Adipocyte (in vitro differentiated cells): ENCODE results near the gene TMEM107.
A peak's percentile ranks its signal among the peaks of the same experiment; 100 is the strongest.

Experiments
- DNase-seq: peaks from one replicate; pipeline ENCODE4 v3.0.0-alpha.2; 2015; ENCODE audit warnings: low read depth
- H3K27me3 ChIP-seq: replicated peaks from 2 replicates; pipeline ENCODE4 v1.7.0; 2013; ENCODE audit warnings: mild to moderate bottlenecking, low read length, moderate library complexity; ENCODE audit not compliant: control insufficient read depth, insufficient read depth
- H3K36me3 ChIP-seq: 2 replicates; pipeline ENCODE4 v1.7.0; 2013; ENCODE audit warnings: low read length, mild to moderate bottlenecking, moderate library complexity; ENCODE audit not compliant: control insufficient read depth, insufficient read depth, severe bottlenecking
- H3K4me1 ChIP-seq: 2 replicates; pipeline ENCODE4 v1.7.0; 2013; ENCODE audit warnings: mild to moderate bottlenecking, low read length, moderate library complexity; ENCODE audit not compliant: control insufficient read depth, insufficient read depth
- H3K4me3 ChIP-seq: 2 replicates; pipeline ENCODE4 v1.7.0; 2013; ENCODE audit warnings: mild to moderate bottlenecking, low read length, moderate library complexity
- H3K9ac ChIP-seq: 2 replicates; pipeline ENCODE4 v1.7.0; 2013; ENCODE audit warnings: mild to moderate bottlenecking, low read length, moderate library complexity
- H3K9me3 ChIP-seq: 2 replicates; pipeline ENCODE4 v1.7.0; 2013; ENCODE audit warnings: mild to moderate bottlenecking, low read length, moderate library complexity; ENCODE audit not compliant: control insufficient read depth

TMEM107 gene

GRCh38 chr17:8151641-8152111, 24.5 kb downstream of the TMEM107 start:
- H3K4me1 ChIP-seq: peaks cover 29% of the 10 kb centered on the region
- H3K27me3 ChIP-seq: no peaks in the 10 kb centered on the region
- peak; percentile 90 for DNase-seq
- H3K9ac ChIP-seq: peak overlapping the region; percentile 97
- H3K4me3 ChIP-seq: peak overlapping the region; percentile 93
- H3K36me3 ChIP-seq: peaks cover 42% of the 10 kb centered on the region
- no peaks in the 10 kb centered on the region for H3K9me3 ChIP-seq

- DNase-seq: peak; percentile 93
- Histone ChIP-seq H3K4me1 (peaks cover 29% of the 10 kb centered on the region), H3K27me3 (no peaks in the 10 kb centered on the region), H3K4me3 (peak overlapping the region; percentile 93), H3K36me3 (peaks cover 47% of the 10 kb centered on the region), H3K9me3 (no peaks in the 10 kb centered on the region), H3K9ac (peak overlapping the region; percentile 97)
Measured at GRCh38 chr17:8151120-8151640, 25.0 kb downstream of the TMEM107 start.

DNA sequence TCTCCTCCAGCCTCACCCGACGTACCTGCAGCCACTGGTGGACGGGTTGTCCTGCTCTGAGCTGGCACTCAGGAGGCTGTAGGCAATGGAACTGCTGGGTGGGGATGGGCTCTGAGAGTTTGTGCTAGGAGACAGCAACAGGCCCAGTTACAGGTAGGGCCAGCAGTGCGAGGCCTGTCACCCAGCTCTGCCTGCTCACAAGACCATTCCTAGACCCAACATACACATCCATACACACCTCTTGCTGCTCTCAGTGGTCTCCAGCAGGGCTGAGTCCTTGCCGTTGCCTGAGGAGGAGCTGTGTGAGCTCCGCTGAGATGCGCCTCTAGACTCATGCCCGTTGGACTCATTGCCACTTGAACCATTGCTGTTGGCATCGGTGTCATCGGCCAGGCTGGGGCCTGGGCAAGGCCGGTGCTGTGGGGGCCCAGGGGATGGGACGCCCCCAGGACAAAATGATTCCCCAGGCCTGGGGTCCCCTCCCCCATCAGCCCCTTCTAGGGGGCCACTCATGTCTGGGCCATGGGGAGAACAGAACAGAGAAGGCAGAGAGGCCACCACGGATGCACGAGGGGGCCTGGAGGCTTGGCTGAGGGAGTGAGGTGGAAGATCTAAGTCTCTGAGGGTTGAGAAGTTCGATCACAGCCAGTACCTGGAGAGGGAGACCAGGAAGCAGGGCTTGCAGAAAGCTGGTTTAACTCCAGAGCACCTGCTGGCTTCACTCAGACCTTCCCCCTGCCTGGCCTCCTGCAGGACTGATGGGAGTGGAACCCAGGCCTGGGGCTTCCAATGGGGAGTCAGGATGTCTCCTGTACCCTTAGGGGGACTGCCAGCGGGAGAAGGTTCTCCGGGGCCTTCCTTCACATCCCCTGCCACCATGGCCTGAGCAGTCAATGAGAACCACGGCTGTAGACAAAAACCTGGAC, 25.7 kb downstream of the TMEM107 start:
- no peaks in the 10 kb centered on the region for H3K27me3 ChIP-seq
- no peaks in the 10 kb centered on the region for H3K9me3 ChIP-seq
- no peak for DNase-seq
- peak overlapping the region; percentile 93 for H3K4me3 ChIP-seq
- H3K36me3 ChIP-seq: peaks cover 54% of the 10 kb centered on the region
- H3K9ac ChIP-seq: peak overlapping the region; percentile 97
- H3K4me1 ChIP-seq: peaks cover 29% of the 10 kb centered on the region

GRCh38 chr17:8149419-8150193, 26.6 kb downstream of the TMEM107 start:
- Histone ChIP-seq H3K9me3 (no peaks in the 10 kb centered on the region), H3K36me3 (peaks cover 63% of the 10 kb centered on the region), H3K27me3 (no peaks in the 10 kb centered on the region), H3K4me1 (peaks cover 29% of the 10 kb centered on the region), H3K9ac (peak overlapping the region; percentile 97), H3K4me3 (no peak overlapping the region)
- DNase-seq: no peak

DNA sequence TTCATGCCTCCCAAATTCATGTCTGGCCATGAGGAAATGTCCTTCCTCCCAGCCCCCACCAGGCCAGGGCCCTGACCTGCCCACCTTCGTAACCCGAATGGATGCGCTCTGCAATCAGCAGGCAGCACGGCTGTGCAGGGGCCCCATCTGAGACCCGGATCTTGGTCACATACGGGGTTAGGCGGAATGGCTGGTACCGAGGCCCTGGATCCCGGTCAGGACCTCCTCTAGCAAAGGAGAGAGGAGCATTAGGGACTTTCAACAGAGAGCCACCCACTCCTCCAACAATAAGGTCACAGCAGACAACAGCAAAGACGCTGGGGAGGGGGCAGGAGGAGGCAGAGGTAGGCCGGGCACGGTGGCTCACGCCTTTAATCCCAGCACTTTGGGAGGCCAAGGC, 27.6 kb downstream of the TMEM107 start:
- no peak for DNase-seq
- H3K9ac ChIP-seq: peak overlapping the region; percentile 41
- H3K9me3 ChIP-seq: no peaks in the 10 kb centered on the region
- H3K36me3 ChIP-seq: peaks cover 73% of the 10 kb centered on the region
- peaks cover 25% of the 10 kb centered on the region for H3K4me1 ChIP-seq
- H3K27me3 ChIP-seq: no peaks in the 10 kb centered on the region
- no peak overlapping the region for H3K4me3 ChIP-seq

DNA sequence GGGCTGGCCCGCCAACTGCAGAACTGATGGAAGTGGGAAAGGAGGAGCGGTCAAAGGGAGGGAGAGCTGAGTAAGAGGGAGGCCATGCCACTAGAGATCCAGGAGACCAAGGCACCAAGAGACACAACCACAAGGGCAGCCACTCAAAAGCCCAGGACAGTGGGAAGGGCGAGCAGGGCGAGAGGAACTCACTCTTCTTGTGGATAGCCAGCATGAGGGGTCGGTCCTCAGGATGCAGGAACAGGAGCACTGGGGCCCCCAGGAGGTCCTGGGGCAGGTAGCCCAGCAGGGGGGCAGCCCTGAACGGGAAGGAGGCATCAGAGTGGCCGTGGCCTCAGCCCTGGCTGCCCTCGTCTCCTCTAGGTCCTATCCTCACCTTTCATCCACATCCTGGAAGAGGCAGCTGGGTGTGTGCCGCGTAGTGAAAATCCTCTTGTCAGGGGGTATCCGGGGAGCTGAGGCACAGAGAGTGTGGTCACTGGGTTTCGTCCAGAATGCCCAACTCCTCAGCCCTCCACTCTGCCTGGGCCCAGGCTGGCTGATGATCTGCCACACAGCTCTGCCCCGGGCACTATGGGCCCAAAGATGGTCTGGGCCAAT, 28.3 kb downstream of the TMEM107 start:
- peaks cover 18% of the 10 kb centered on the region for H3K4me1 ChIP-seq
- no peak overlapping the region for H3K4me3 ChIP-seq
- no peak for DNase-seq
- H3K9me3 ChIP-seq: no peaks in the 10 kb centered on the region
- peaks cover 79% of the 10 kb centered on the region for H3K36me3 ChIP-seq
- no peaks in the 10 kb centered on the region for H3K27me3 ChIP-seq
- peak overlapping the region; percentile 41 for H3K9ac ChIP-seq

GRCh38 chr17:8147141-8147804, 28.9 kb downstream of the TMEM107 start:
- no peak overlapping the region for H3K4me3 ChIP-seq
- H3K36me3 ChIP-seq: peaks cover 85% of the 10 kb centered on the region
- no peak for DNase-seq
- H3K4me1 ChIP-seq: peaks cover 13% of the 10 kb centered on the region
- no peaks in the 10 kb centered on the region for H3K9me3 ChIP-seq
- H3K27me3 ChIP-seq: no peaks in the 10 kb centered on the region
- peak overlapping the region; percentile 41 for H3K9ac ChIP-seq

DNA sequence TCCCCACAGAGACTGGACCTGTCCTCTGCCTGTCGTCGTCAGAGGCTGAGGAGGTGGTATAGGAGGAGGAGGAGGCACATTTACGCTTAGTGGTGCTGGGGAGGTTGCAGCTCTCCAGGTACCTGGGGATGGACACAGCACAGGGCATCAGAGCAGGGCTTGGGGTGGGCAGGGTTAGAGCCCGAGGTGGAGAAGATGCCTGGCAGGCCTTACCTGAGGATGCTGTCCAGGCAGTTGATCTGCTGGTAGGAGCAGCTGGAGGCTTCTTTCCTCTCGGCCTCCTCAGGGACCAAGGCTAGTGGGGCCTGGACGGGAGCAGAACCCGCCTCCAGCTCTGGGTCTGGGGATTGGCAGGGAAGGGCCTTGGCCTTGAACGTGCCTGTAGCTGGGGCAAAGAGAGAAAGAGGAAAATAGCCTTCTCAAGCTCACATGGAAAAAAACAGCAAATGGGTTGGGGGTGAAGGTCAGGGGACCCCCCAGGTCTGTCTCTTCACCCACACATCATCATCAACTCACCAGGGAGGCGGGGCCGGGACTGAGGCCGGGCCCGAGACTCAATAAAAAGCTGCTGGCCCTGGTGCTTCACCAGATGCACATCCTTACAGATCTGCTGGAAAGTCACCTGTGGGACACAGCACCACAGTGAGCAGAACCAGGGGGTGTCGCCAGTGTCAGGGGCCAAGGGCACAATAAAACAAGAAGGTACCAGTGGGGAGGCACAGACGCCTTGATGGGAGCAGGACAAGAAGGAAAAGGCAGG, 29.6 kb downstream of the TMEM107 start:
- Histone ChIP-seq H3K4me3 (no peak overlapping the region), H3K4me1 (peaks cover 13% of the 10 kb centered on the region), H3K9ac (peak overlapping the region; percentile 1), H3K9me3 (no peaks in the 10 kb centered on the region), H3K27me3 (no peaks in the 10 kb centered on the region), H3K36me3 (peaks cover 92% of the 10 kb centered on the region)
- DNase-seq: no peak

DNA sequence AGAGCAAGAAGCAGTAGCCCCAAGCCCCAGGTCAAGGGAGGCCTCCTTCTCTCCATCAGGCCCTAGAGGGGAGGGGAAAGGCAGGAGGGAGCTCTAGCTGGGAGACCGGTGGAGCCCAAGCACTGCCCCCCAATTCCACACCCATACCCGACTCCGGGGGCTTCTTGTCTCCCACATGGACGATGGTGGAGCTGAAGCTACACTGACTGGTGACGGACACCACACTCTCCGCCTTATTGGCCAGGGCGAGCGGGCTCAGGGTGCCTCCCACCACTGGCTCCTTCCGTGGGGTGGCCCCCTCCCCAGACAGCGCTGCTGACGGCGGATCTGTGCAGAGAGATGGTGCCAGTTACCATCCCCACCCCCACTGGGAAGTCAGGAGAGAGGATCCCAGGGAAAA, 30.4 kb downstream of the TMEM107 start:
- no peaks in the 10 kb centered on the region for H3K9me3 ChIP-seq
- H3K36me3 ChIP-seq: peaks cover 99% of the 10 kb centered on the region
- no peaks in the 10 kb centered on the region for H3K27me3 ChIP-seq
- peak overlapping the region; percentile 1 for H3K9ac ChIP-seq
- DNase-seq: no peak
- peaks cover 11% of the 10 kb centered on the region for H3K4me1 ChIP-seq
- no peak overlapping the region for H3K4me3 ChIP-seq
